ENCODE results near the gene SLC6A6.

Gene SLC6A6

GRCh38 chr3:14518893-14519292, 116.5 kb downstream of the SLC6A6 start:
- Histone ChIP-seq H3K36me3 (ENCODE audit: insufficient read depth, low read length) (no peaks in the 10 kb centered on the region), H3K9ac (ENCODE audit: low read depth, low read length) (no peak overlapping the region), H3K4me1 (ENCODE audit: insufficient read depth, low read length) (no peaks in the 10 kb centered on the region; the same call in 1 of the 2 replicates), H3K9me3 (ENCODE audit: control insufficient read depth, insufficient read depth, low read length) (no peaks in the 10 kb centered on the region)

DNA sequence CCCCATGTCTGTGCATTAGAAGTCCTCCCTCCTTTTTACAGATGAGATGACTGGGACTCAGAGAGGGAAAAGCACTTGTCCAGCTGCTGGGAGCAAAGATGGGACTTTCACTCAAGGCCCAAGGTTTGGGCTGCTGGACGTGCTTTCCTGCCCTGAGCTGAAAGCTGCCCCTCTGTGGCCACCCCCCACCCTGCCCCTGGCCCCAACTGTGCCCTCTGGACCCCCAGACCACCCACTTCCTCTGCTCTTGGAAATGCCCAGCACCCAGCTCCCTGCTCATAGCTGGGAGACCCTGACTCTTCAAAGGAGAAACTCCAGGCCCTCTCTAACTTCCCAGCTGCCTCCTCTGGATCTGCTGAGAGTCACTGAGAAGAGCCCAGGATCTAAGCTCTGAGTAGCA, 117.0 kb downstream of the SLC6A6 start:
- Histone ChIP-seq H3K36me3 (ENCODE audit: insufficient read depth, low read length) (no peaks in the 10 kb centered on the region), H3K9ac (ENCODE audit: low read depth, low read length) (no peak overlapping the region), H3K4me1 (ENCODE audit: insufficient read depth, low read length) (peaks cover under 1% of the 10 kb centered on the region; the same call in 1 of the 2 replicates), H3K9me3 (ENCODE audit: control insufficient read depth, insufficient read depth, low read length) (no peaks in the 10 kb centered on the region)

DNA sequence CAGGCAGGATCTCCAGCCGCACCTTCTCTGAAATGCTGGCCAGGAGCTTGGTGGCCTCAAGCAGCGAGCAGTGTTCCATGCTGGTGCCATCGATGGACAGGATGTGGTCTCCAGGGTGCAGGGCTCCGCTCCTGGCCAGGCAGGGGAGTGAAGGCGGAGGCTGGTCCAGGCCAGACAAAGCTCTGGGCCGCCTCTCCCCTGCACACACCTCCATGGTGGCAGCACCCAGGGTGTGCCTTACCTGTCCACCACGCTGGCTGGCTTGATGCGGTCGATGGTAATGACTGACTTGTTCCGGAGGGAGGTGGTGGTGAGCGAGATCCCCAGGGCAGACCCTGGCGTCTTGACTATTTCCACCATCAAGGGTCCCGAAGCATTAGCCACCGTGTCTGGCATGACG, 117.7 kb downstream of the SLC6A6 start:
- Histone ChIP-seq H3K9ac (ENCODE audit: low read depth, low read length) (no peak overlapping the region), H3K36me3 (ENCODE audit: insufficient read depth, low read length) (no peaks in the 10 kb centered on the region), H3K9me3 (ENCODE audit: control insufficient read depth, insufficient read depth, low read length) (no peaks in the 10 kb centered on the region), H3K4me1 (ENCODE audit: insufficient read depth, low read length) (peaks cover 5% of the 10 kb centered on the region; the same call in 1 of the 2 replicates)

DNA sequence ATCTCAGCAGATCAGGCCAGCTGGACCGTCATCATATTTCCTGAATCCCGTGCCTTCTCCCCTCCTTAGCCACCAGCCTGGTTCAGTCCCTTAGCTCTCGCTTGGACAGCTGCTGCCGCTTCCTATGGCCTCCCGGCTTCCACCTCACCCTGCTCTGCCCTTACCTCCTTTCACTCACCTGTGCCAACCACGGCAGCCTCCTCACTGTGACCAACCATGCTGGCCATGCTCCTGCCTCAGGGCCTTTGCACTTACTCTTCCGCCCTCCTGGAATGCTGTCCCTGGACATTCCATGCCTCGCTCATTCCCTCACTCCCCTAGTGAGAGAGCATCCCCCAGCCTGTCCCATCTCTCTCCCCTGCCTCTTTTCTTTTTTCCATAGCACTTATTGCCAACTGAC, 118.6 kb downstream of the SLC6A6 start:
- Histone ChIP-seq H3K9me3 (ENCODE audit: control insufficient read depth, insufficient read depth, low read length) (no peaks in the 10 kb centered on the region), H3K36me3 (ENCODE audit: insufficient read depth, low read length) (no peaks in the 10 kb centered on the region), H3K4me1 (ENCODE audit: insufficient read depth, low read length) (peaks cover 8% of the 10 kb centered on the region; the same call in 1 of the 2 replicates), H3K9ac (ENCODE audit: low read depth, low read length) (no peak overlapping the region)

DNA sequence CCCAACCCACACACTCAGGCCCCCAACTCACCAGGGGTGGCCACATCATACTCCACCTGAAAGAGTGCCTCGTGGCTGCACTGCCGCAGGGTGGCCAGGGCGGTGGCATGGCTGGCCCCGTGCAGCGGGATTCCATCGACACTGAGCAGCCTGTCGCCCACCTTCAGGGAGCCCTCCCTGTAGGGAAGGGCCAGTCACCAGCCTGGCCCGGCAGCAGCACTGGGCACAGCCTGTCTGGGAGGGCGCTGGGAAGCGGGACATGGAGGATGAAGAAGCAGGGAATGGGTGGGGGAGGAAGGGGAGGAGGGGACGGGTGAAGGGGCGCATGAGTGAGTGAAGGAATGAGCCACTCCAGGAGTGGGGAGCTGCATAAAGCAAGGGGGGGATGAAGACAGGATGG, 119.2 kb downstream of the SLC6A6 start:
- Histone ChIP-seq H3K9ac (ENCODE audit: low read depth, low read length) (no peak overlapping the region), H3K36me3 (ENCODE audit: insufficient read depth, low read length) (no peaks in the 10 kb centered on the region), H3K9me3 (ENCODE audit: control insufficient read depth, insufficient read depth, low read length) (no peaks in the 10 kb centered on the region), H3K4me1 (ENCODE audit: insufficient read depth, low read length) (peaks cover 14% of the 10 kb centered on the region)

- Histone ChIP-seq H3K36me3 (ENCODE audit: insufficient read depth, low read length) (no peaks in the 10 kb centered on the region), H3K9ac (ENCODE audit: low read depth, low read length) (no peak overlapping the region), H3K9me3 (ENCODE audit: control insufficient read depth, insufficient read depth, low read length) (no peaks in the 10 kb centered on the region), H3K4me1 (ENCODE audit: insufficient read depth, low read length) (peaks cover 16% of the 10 kb centered on the region)
These were observed 119.8 kb downstream of the SLC6A6 start for GRCh38 chr3:14522129-14522691.

DNA sequence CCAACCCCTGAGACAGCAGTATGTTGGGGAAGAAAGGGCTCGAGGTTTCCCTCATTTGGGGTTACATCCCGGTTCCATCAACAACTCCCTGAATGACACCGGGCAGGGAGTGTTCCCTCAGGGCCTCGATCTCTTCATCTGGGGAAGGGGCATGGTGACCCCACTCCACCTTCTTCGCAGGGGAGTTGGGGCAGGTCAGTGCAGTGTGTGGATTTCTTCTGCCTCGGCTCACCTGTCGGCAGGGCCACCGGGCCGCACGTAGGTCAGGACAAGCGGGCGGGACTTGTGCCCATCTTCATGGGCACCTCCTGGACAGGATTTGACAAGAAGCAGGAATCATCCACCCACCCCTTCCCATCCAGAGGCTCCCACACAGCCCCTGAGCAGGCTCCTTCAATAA, 120.4 kb downstream of the SLC6A6 start:
- H3K9me3 ChIP-seq (ENCODE audit: control insufficient read depth, insufficient read depth, low read length) = no peaks in the 10 kb centered on the region
- H3K4me1 ChIP-seq (ENCODE audit: insufficient read depth, low read length) = peaks cover 16% of the 10 kb centered on the region
- H3K9ac ChIP-seq (ENCODE audit: low read depth, low read length) = no peak overlapping the region
- no peaks in the 10 kb centered on the region for H3K36me3 ChIP-seq (ENCODE audit: insufficient read depth, low read length)

DNA sequence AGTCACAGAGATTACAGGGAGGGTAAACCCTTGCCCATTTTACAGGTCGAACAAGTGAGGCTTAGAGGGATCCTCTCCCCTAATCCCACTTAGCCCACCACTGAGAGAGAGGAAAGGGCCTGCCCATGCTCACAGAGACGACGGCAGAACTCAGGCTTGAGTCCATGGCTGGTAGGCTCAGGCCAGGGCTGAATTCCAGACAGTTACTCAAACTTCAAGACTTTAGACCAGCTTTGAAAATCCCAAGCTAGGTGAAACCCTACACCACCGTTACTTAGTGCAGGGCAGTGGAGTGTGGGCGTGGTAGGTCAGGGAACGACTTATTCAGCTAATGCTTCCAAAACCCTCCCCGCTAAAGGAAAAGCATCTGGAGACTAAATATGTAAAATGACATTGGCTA, 121.4 kb downstream of the SLC6A6 start:
- no peaks in the 10 kb centered on the region for H3K9me3 ChIP-seq (ENCODE audit: control insufficient read depth, insufficient read depth, low read length)
- H3K4me1 ChIP-seq (ENCODE audit: insufficient read depth, low read length) = peaks cover 16% of the 10 kb centered on the region
- no peaks in the 10 kb centered on the region for H3K36me3 ChIP-seq (ENCODE audit: insufficient read depth, low read length)
- no peak overlapping the region for H3K9ac ChIP-seq (ENCODE audit: low read depth, low read length)

DNA sequence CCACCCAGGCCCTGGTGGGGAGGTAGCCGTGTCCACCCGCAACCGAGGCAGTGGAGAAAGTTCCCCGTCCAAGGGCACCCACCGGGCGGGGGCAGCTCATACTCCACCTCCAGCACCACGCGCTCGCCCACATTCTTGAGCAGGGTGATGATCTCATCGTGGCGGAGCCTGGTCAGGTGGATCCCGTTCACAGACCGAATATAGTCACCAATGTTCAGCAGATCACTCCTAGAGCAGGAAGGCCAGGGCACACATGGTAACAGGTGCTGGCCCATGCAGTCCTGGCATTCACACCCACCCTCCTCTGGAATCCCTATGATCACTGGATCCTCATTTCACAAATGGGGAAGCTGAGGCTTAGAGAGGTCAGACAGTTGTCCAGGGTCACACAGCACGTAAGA, 121.9 kb downstream of the SLC6A6 start:
- Histone ChIP-seq H3K4me1 (ENCODE audit: insufficient read depth, low read length) (peaks cover 16% of the 10 kb centered on the region), H3K36me3 (ENCODE audit: insufficient read depth, low read length) (no peaks in the 10 kb centered on the region), H3K9me3 (ENCODE audit: control insufficient read depth, insufficient read depth, low read length) (no peaks in the 10 kb centered on the region), H3K9ac (ENCODE audit: low read depth, low read length) (no peak overlapping the region)

GRCh38 chr3:14524920-14525660, 122.7 kb downstream of the SLC6A6 start:
- Histone ChIP-seq H3K36me3 (ENCODE audit: insufficient read depth, low read length) (no peaks in the 10 kb centered on the region), H3K9ac (ENCODE audit: low read depth, low read length) (no peak overlapping the region), H3K4me1 (ENCODE audit: insufficient read depth, low read length) (peaks cover 16% of the 10 kb centered on the region), H3K9me3 (ENCODE audit: control insufficient read depth, insufficient read depth, low read length) (no peaks in the 10 kb centered on the region; the same call in 1 of the 2 replicates)

- Histone ChIP-seq H3K9ac (ENCODE audit: low read depth, low read length) (no peak overlapping the region), H3K9me3 (ENCODE audit: control insufficient read depth, insufficient read depth, low read length) (no peaks in the 10 kb centered on the region; the same call in 1 of the 2 replicates), H3K4me1 (ENCODE audit: insufficient read depth, low read length) (peaks cover 16% of the 10 kb centered on the region), H3K36me3 (ENCODE audit: insufficient read depth, low read length) (no peaks in the 10 kb centered on the region)
These were observed 123.6 kb downstream of the SLC6A6 start for GRCh38 chr3:14525685-14526631.

GRCh38 chr3:14528081-14528480, 125.7 kb downstream of the SLC6A6 start:
- H3K4me1 ChIP-seq (ENCODE audit: insufficient read depth, low read length) = peaks cover 25% of the 10 kb centered on the region
- no peaks in the 10 kb centered on the region; the same call in 1 of the 2 replicates for H3K9me3 ChIP-seq (ENCODE audit: control insufficient read depth, insufficient read depth, low read length)
- no peaks in the 10 kb centered on the region for H3K36me3 ChIP-seq (ENCODE audit: insufficient read depth, low read length)
- H3K9ac ChIP-seq (ENCODE audit: low read depth, low read length) = no peak overlapping the region

DNA sequence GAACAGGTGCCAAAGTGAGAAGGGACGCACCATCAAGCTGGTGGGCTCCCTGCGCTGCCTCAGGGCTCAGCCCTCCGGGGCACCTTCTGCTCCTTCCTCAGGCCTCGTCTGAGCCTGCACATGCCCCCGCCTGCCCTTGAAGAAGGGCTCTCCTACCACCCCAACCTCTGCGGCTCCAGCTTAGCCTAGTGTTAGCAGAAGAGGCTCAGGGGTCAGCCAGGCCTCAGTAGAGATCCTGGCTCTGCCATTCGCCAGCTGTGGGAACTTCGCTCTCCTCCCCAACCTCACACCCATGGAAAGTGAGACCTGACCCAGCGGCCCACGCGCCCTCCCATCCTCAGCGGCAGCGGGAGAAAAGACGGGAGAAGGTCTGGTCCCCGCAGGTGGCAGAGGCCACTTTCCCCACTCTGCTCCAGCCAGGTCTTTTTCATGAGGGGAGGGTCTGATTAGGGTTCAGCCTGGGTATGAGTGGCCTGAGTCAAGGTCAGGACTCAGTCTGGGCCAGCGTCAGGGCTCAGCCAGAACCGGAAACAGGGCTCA, 129.5 kb downstream of the SLC6A6 start:
- no peaks in the 10 kb centered on the region for H3K36me3 ChIP-seq (ENCODE audit: insufficient read depth, low read length)
- no peak overlapping the region for H3K9ac ChIP-seq (ENCODE audit: low read depth, low read length)
- H3K4me1 ChIP-seq (ENCODE audit: insufficient read depth, low read length) = peaks cover 31% of the 10 kb centered on the region
- no peaks in the 10 kb centered on the region; the same call in 1 of the 2 replicates for H3K9me3 ChIP-seq (ENCODE audit: control insufficient read depth, insufficient read depth, low read length)

All from ES-I3 (cell line).